T-cell (primary cell): ENCODE data around the gene GPR158. TPM values are rescaled to one million over a fixed set of nuclear protein-coding genes. Genes with fewer than 3 reads are reported as not detected.

ENCODE experiments used
- ATAC-seq, 4 experiments: fragments of 200-7000 bp in 3 of 4; fragments of 150-1000 bp in 1 of 4; cut with Tn5 transposase; replicated peaks in 1 of 4; 1 replicate in 3 of 4; 2 replicates in 1 of 4; pipeline ENCODE4 v1.10.0; 2021; ENCODE audit warnings: moderate library complexity in 3 of 4, mild to moderate bottlenecking in 2 of 4, moderate number of reproducible peaks in 1 of 4
- CTCF ChIA-PET, 2 donors: fragments of 300-600 bp; sonication (Branson Sonifier 250); formaldehyde crosslinking; loops; one replicate each; lab custom pipeline; 2022; ENCODE audit warnings: antibody characterized with exemption in 2 of 2; lab: Charles Lee
- POLR2A ChIA-PET, 2 donors: fragments of 300-600 bp; sonication (Branson Sonifier 250); formaldehyde crosslinking; loops; one replicate each; lab custom pipeline; 2022; ENCODE audit warnings: antibody characterized with exemption in 2 of 2; lab: Charles Lee
- DNase-seq, 35 experiments: peaks; one replicate each; pipeline versions ENCODE4 v3.0.0 to v3.0.0-alpha.2; 2013 to 2023
- H3K27ac ChIP-seq: one replicate; pipeline ENCODE4 v1.5.1; 2013; ENCODE audit warnings: low read length
- H3K27me3 ChIP-seq, 2 experiments: replicated peaks in 1 of 2; 1 replicate in 1 of 2; 2 replicates in 1 of 2; pipeline versions ENCODE4 v1.6.1 to v1.7.0; 2013; ENCODE audit warnings: low read length in 1 of 2, mixed read lengths in 1 of 2; ENCODE audit not compliant: control insufficient read depth in 2 of 2, insufficient read depth in 2 of 2; ENCODE audit errors: extremely low read depth in 1 of 2
- H3K36me3 ChIP-seq, 2 donors: 1 replicate in 1 of 2; 2 replicates in 1 of 2; pipeline versions ENCODE4 v1.6.1 to v1.7.0; 2013; ENCODE audit warnings: low read length in 1 of 2; ENCODE audit not compliant: control insufficient read depth in 2 of 2, insufficient read depth in 1 of 2; ENCODE audit errors: extremely low read depth in 1 of 2
- H3K4me1 ChIP-seq, 2 experiments: 1 replicate in 1 of 2; 2 replicates in 1 of 2; pipeline versions ENCODE4 v1.6.1 to v1.7.0; 2013; ENCODE audit warnings: low read length in 2 of 2, mixed read lengths in 1 of 2; ENCODE audit not compliant: insufficient read depth in 2 of 2, control insufficient read depth in 1 of 2; ENCODE audit errors: extremely low read depth in 1 of 2
- H3K4me3 ChIP-seq, 2 donors: 1 replicate in 1 of 2; 2 replicates in 1 of 2; pipeline versions ENCODE4 v1.5.1 to v1.7.0; 2013; ENCODE audit warnings: mild to moderate bottlenecking in 2 of 2, low read length in 1 of 2, moderate library complexity in 1 of 2; ENCODE audit not compliant: control insufficient read depth in 1 of 2; ENCODE audit errors: extremely low read depth in 1 of 2
- H3K9me3 ChIP-seq: 2 replicates; pipeline ENCODE4 v1.7.0; 2013
- H3K27ac Mint-ChIP-seq, 2 donors: one replicate each; pipeline ENCODE4 v1.8.0; 2020 to 2021; ENCODE audit warnings: mild to moderate bottlenecking in 2 of 2, mixed read lengths in 2 of 2
- H3K27me3 Mint-ChIP-seq, 2 donors: one replicate each; pipeline ENCODE4 v1.8.0; 2021 to 2022; ENCODE audit warnings: mixed read lengths in 2 of 2
- H3K36me3 Mint-ChIP-seq: one replicate; pipeline ENCODE4 v1.8.0; 2021; ENCODE audit warnings: mixed read lengths
- H3K4me1 Mint-ChIP-seq, 3 donors: one replicate each; pipeline ENCODE4 v1.8.0; 2020 to 2022; ENCODE audit warnings: mixed read lengths in 3 of 3, mild to moderate bottlenecking in 1 of 3
- H3K4me3 Mint-ChIP-seq, 3 donors: one replicate each; pipeline ENCODE4 v1.8.0; 2020 to 2022; ENCODE audit warnings: mild to moderate bottlenecking in 3 of 3, mixed read lengths in 3 of 3, moderate library complexity in 3 of 3
- H3K9me3 Mint-ChIP-seq, 3 donors: one replicate each; pipeline ENCODE4 v1.8.0; 2020 to 2022; ENCODE audit warnings: mixed read lengths in 3 of 3
- WGBS: methylation state at CpG from one replicate; pipeline ENCODE4 v1.1.5; 2013; ENCODE audit warnings: missing lambda C conversion rate; ENCODE audit not compliant: insufficient coverage; 5-methylcytosine and 5-hydroxymethylcytosine counted together
- total RNA-seq, 35 experiments: library from RNA in 6 of 35; stranded (reverse) in 6 of 35; fragments of 120-200 nt in 1 of 35; gene quantifications; one replicate each; pipeline versions ENCODE4 v1.2.1 to v1.2.4 and lab custom pipeline; 2013 to 2026

Gene GPR158
- total RNA-seq, 5 donors from 2014 or later (not counting 1 experiment from before 2014, with no cell fraction given): not detected

DNA sequence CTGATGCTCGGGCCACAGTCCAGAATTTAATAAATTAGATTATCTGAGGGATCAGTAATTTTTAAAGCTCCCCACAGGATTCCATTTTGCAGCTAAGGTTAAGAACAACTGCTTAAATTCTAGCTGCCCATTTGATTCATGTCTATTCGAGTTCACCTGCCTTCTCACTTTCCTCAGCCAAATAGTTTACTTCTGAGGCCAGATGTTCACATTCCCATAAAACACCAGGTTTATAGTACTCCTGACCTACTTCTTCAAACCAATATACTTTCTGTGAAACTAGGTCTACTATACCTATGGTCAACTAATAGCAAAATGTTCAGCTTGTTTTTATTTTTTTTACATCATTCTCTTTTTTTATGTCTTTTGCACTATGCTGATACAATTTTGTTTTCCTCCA lies 86.3 kb downstream of the GPR158 start:
- H3K27ac ChIP-seq: no peak overlapping the region
- no peaks in the 10 kb centered on the region for H3K36me3 ChIP-seq
- no peaks in the 10 kb centered on the region for H3K9me3 ChIP-seq
- WGBS: 0% methylated on average over 1 of the region's 2 CpGs
- no peak overlapping the region for H3K4me3 Mint-ChIP-seq
- CTCF ChIA-PET: no interaction called here
- no peaks in the 10 kb centered on the region for H3K27me3 ChIP-seq
- H3K9me3 Mint-ChIP-seq: no peaks in the 10 kb centered on the region
- no peaks in the 10 kb centered on the region for H3K36me3 Mint-ChIP-seq
- ATAC-seq (no peak), DNase-seq (no peak)
- H3K4me1 ChIP-seq: no peaks in the 10 kb centered on the region
- H3K4me1 Mint-ChIP-seq: no peaks in the 10 kb centered on the region
- no peak overlapping the region for H3K4me3 ChIP-seq
- no peaks in the 10 kb centered on the region for H3K27me3 Mint-ChIP-seq
- POLR2A ChIA-PET: no interaction called here
- H3K27ac Mint-ChIP-seq: no peak overlapping the region

DNA sequence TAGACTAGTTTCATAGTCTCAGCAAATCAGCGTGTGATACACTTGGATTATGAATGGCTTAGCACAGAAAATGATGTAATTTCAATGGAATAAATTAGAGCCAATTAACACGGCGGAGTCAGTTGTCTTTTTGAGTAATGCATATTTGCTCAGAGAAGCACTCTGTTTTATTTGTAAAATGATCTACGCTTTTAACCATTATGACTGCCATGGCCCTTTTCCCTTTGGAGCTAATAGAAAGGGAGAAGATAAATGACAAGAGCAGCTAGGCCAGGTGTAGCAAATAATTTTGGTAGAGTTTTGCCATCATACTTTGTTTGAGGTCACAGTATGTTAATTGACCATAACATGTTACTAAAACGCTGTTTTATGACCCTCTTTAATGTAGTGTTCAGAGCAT lies 86.8 kb downstream of the GPR158 start:
- Histone ChIP-seq H3K4me1 (no peaks in the 10 kb centered on the region), H3K36me3 (no peaks in the 10 kb centered on the region), H3K27me3 (no peaks in the 10 kb centered on the region), H3K27ac (no peak overlapping the region), H3K9me3 (no peaks in the 10 kb centered on the region), H3K4me3 (no peak overlapping the region)
- DNase-seq (no peak), ATAC-seq (no peak)
- no peaks in the 10 kb centered on the region for H3K9me3 Mint-ChIP-seq
- no peak overlapping the region for H3K4me3 Mint-ChIP-seq
- ChIA-PET POLR2A (no interaction called here), CTCF (no interaction called here)
- no peaks in the 10 kb centered on the region for H3K36me3 Mint-ChIP-seq
- no peaks in the 10 kb centered on the region for H3K4me1 Mint-ChIP-seq
- H3K27me3 Mint-ChIP-seq: no peaks in the 10 kb centered on the region
- H3K27ac Mint-ChIP-seq: no peak overlapping the region
- 79% methylated on average over 3 of the region's 5 CpGs for WGBS

DNA sequence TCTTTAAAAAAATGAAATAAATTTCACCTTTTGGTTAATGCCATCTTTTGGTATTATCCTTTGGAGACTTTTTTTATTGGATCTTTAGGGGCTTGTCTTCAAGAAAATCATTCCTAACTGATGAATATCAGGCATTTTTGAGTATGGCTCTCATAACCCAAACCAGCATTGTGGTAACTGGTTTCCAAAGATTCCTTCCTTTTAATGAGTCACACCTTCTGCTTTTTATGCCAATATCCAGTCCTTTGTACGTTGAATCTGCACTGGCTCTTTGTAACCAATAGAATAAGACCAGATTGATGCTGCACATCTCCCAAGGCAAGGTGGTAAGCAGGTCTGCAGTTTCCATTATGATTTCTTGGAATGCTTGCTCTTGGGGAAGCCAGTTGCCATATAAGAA lies 89.1 kb downstream of the GPR158 start:
- ChIA-PET CTCF (no interaction called here), POLR2A (no interaction called here)
- peaks cover 0 to 3% (median 0%) of the 10 kb centered on the region in 3 donors for H3K9me3 Mint-ChIP-seq
- no peaks in the 10 kb centered on the region for H3K27me3 ChIP-seq
- WGBS: 14% methylated on average over 1 of the region's 1 CpG
- no peak overlapping the region for H3K4me3 ChIP-seq
- no peak overlapping the region for H3K27ac ChIP-seq
- no peaks in the 10 kb centered on the region for H3K9me3 ChIP-seq
- H3K4me1 Mint-ChIP-seq: no peaks in the 10 kb centered on the region
- no peak overlapping the region for H3K4me3 Mint-ChIP-seq
- H3K36me3 ChIP-seq: no peaks in the 10 kb centered on the region
- H3K36me3 Mint-ChIP-seq: no peaks in the 10 kb centered on the region
- H3K27ac Mint-ChIP-seq: no peak overlapping the region
- no peaks in the 10 kb centered on the region for H3K27me3 Mint-ChIP-seq
- no peaks in the 10 kb centered on the region for H3K4me1 ChIP-seq
- ATAC-seq (no peak), DNase-seq (no peak)

DNA sequence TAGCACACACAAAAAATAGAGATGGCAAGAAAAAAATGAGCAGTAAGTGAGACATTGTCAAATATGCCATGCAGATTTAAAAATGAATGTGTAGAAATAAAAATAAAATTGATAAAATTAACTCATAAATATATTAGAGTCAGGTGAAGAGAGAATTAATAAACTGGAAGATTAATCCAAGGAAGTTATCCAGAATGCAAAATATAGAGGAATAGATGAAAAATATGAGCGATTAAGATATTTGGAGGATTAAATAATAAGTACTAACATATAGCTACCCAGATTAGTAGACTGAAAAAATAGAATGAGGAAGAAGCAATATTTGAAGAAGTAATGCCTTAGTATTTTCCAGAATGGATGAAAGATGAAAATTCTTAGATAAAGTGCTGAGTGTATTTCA lies 103.4 kb downstream of the GPR158 start:
- DNase-seq (no peak), ATAC-seq (no peak)

DNA sequence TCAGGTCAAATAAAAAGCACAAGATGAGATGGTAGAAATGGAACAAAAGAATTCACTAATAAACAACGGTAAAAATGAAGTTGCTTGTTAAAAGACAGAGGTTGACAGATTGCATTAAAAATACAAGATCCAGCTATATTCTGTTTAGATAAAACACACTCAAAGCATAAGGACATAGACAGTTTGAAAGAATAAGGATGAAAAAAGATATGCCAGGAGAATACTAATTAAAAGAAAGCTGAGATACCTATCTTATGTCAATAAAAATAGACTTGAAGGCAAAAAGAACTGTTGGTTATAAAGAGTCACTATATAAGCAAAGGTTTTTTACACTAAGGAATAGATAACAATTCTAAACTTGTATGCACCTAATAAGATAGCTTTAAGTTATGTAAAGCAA lies 105.3 kb downstream of the GPR158 start:
- H3K36me3 Mint-ChIP-seq: no peaks in the 10 kb centered on the region
- WGBS: no CpG with 5 or more reads among the region's 1 CpG
- ChIA-PET POLR2A (no interaction called here), CTCF (no interaction called here)
- H3K36me3 ChIP-seq: no peaks in the 10 kb centered on the region
- H3K27me3 Mint-ChIP-seq: peaks cover 0 to 3% of the 10 kb centered on the region in 2 donors
- H3K9me3 Mint-ChIP-seq: peaks cover 13 to 42% (median 17%) of the 10 kb centered on the region in 3 donors
- H3K4me1 Mint-ChIP-seq: no peaks in the 10 kb centered on the region
- no peak overlapping the region for H3K4me3 ChIP-seq
- H3K27me3 ChIP-seq: no peaks in the 10 kb centered on the region
- H3K4me1 ChIP-seq: no peaks in the 10 kb centered on the region
- DNase-seq: no peak
- no peaks in the 10 kb centered on the region for H3K9me3 ChIP-seq
- no peak for ATAC-seq
- no peak overlapping the region for H3K27ac ChIP-seq
- H3K27ac Mint-ChIP-seq: no peak overlapping the region
- no peak overlapping the region for H3K4me3 Mint-ChIP-seq

More for the DNA sequence above, 103.4 kb downstream of the GPR158 start:
- Histone ChIP-seq H3K9me3 (no peaks in the 10 kb centered on the region), H3K4me3 (no peak overlapping the region), H3K27me3 (no peaks in the 10 kb centered on the region), H3K27ac (no peak overlapping the region), H3K4me1 (no peaks in the 10 kb centered on the region), H3K36me3 (no peaks in the 10 kb centered on the region)
- ChIA-PET POLR2A (no interaction called here), CTCF (no interaction called here)
- Mint-ChIP-seq H3K4me1 (no peaks in the 10 kb centered on the region), H3K4me3 (no peak overlapping the region), H3K27me3 (peaks cover 0 to 3% of the 10 kb centered on the region in 2 donors), H3K9me3 (peaks cover 13 to 36% (median 17%) of the 10 kb centered on the region in 3 donors), H3K36me3 (no peaks in the 10 kb centered on the region), H3K27ac (no peak overlapping the region)
- no CpG with 5 or more reads among the region's 1 CpG for WGBS

DNA sequence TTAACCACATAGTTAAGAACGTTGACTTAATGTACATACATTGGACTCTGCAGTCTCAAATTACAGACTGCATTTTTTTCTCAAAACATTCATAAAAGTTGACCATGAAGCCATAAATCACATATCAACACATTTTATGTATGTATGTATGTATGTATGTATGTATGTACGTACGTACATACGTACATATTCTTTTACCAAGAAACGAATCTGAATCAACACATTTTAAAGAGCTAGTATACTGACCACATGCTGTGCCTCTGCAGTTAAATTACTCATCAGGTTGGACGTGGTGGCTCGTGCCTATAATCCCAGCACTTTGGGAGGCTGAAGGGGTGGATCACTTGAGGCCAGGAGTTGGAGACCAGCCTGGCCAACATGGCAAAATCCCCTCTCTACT lies 105.8 kb downstream of the GPR158 start:
- no peaks in the 10 kb centered on the region for H3K36me3 ChIP-seq
- no peaks in the 10 kb centered on the region for H3K36me3 Mint-ChIP-seq
- H3K4me3 Mint-ChIP-seq: no peak overlapping the region
- no peaks in the 10 kb centered on the region for H3K4me1 ChIP-seq
- no peak overlapping the region for H3K4me3 ChIP-seq
- no peak overlapping the region for H3K27ac ChIP-seq
- no peak overlapping the region for H3K27ac Mint-ChIP-seq
- H3K27me3 ChIP-seq: no peaks in the 10 kb centered on the region
- ChIA-PET CTCF (no interaction called here), POLR2A (no interaction called here)
- no CpG with 5 or more reads among the region's 7 CpGs for WGBS
- no peaks in the 10 kb centered on the region for H3K9me3 ChIP-seq
- H3K27me3 Mint-ChIP-seq: peaks cover 0 to 3% of the 10 kb centered on the region in 2 donors
- H3K9me3 Mint-ChIP-seq: peaks cover 13 to 47% (median 17%) of the 10 kb centered on the region in 3 donors
- DNase-seq (no peak), ATAC-seq (no peak)
- H3K4me1 Mint-ChIP-seq: no peaks in the 10 kb centered on the region

DNA sequence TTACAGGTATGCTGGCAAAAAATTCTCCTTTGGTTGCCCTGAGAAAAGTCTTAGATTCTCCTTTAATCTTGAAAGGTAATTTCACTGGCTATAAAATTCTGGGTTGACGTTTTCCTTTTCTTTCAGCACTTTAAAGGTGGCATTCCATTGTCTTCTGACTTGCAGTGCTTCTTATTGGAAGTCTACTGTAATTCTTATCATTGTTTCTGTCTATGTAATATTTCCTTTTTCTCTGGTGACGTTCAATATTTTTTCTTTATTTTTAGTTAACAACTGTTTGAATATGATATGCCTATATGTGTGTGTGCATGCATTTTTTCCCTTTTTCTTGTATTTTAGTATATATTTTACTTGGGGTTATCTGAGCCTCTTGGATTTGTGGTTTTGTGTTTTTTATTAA lies 111.0 kb downstream of the GPR158 start:
- H3K27ac Mint-ChIP-seq: no peak overlapping the region
- DNase-seq (no peak), ATAC-seq (no peak)
- H3K4me3 Mint-ChIP-seq: no peak overlapping the region
- ChIA-PET CTCF (no interaction called here), POLR2A (no interaction called here)
- no peaks in the 10 kb centered on the region for H3K27me3 Mint-ChIP-seq
- Histone ChIP-seq H3K27me3 (no peaks in the 10 kb centered on the region), H3K27ac (no peak overlapping the region), H3K4me3 (no peak overlapping the region), H3K9me3 (peaks cover 2% of the 10 kb centered on the region), H3K36me3 (no peaks in the 10 kb centered on the region), H3K4me1 (no peaks in the 10 kb centered on the region)
- peaks cover 8 to 25% (median 13%) of the 10 kb centered on the region in 3 donors for H3K9me3 Mint-ChIP-seq
- H3K36me3 Mint-ChIP-seq: no peaks in the 10 kb centered on the region
- H3K4me1 Mint-ChIP-seq: no peaks in the 10 kb centered on the region
- no CpG with 5 or more reads among the region's 2 CpGs for WGBS
